Measurements from ENCODE around the gene TSSK3.

DNA sequence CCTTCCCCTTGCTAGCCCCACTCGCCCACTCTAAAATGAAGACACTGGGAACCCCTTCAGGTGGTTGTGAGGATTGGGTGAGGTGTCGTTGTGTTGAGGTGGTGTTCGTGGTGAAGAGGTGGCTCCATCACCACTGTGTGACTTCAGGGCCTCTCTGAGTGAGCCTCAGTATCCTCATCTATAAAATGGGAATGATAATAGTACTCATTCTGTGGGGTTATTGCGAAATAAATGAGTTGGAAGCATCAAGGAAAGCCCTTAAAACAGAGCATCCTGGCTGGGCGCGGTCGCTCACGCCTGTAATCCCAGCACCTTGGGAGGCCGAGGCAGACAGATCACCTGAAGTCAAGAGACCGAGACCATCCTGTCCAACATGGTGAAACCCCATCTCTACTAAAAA is 19.6 kb upstream of the TSSK3 start:
- TF ChIP-seq EZH2 (IDR thresholded peaks at IDR 0.05; ENCODE audit: low read depth, low read length, severe bottlenecking) (no peak), EP300 (IDR thresholded peaks at IDR 0.05; ENCODE audit: borderline replicate concordance in 1 of 2, low read depth in 2 of 2, low read length in 2 of 2) (no peak), POLR2A (IDR thresholded peaks at IDR 0.05; ENCODE audit: control extremely low read depth in 1 of 2, low read depth in 2 of 2, low read length in 2 of 2) (no peak), RFX5 (IDR thresholded peaks at IDR 0.05; ENCODE audit: borderline replicate concordance, low read depth, low read length) (no peak), BRCA1 (IDR thresholded peaks at IDR 0.05; ENCODE audit: low read depth, low read length) (no peak), CEBPB (IDR thresholded peaks at IDR 0.05; ENCODE audit: low read depth, low read length) (peak; percentile 64)
- TF ChIP-seq, protein P1, sequence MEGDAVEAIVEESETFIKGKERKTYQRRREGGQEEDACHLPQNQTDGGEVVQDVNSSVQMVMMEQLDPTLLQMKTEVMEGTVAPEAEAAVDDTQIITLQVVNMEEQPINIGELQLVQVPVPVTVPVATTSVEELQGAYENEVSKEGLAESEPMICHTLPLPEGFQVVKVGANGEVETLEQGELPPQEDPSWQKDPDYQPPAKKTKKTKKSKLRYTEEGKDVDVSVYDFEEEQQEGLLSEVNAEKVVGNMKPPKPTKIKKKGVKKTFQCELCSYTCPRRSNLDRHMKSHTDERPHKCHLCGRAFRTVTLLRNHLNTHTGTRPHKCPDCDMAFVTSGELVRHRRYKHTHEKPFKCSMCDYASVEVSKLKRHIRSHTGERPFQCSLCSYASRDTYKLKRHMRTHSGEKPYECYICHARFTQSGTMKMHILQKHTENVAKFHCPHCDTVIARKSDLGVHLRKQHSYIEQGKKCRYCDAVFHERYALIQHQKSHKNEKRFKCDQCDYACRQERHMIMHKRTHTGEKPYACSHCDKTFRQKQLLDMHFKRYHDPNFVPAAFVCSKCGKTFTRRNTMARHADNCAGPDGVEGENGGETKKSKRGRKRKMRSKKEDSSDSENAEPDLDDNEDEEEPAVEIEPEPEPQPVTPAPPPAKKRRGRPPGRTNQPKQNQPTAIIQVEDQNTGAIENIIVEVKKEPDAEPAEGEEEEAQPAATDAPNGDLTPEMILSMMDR (IDR thresholded peaks at IDR 0.05; ENCODE audit: control extremely low read depth in 1 of 3, insufficient read depth in 1 of 3, low read depth in 1 of 3, low read length in 3 of 3), result no peak
- TF ChIP-seq, protein P2, sequence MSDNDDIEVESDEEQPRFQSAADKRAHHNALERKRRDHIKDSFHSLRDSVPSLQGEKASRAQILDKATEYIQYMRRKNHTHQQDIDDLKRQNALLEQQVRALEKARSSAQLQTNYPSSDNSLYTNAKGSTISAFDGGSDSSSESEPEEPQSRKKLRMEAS (IDR thresholded peaks at IDR 0.05), result no peak

Data from H1 (cell line).